KMS-11 (cell line): ENCODE results near the gene FAM83D.

ENCODE experiments used
- H2AFZ ChIP-seq: fragments of 200-600 bp; sonication (generic); 2 replicates; pipeline ENCODE4 v1.6.1; 2016; ENCODE audit warnings: antibody characterized with exemption, mixed run types, low read depth
- H3K27ac ChIP-seq: fragments of 200-600 bp; sonication (generic); 2 replicates; pipeline ENCODE4 v1.6.1; 2016; ENCODE audit warnings: mild to moderate bottlenecking, mixed run types
- H3K27me3 ChIP-seq: fragments of 200-600 bp; sonication (generic); 2 replicates; pipeline ENCODE4 v1.6.1; 2017; ENCODE audit warnings: mild to moderate bottlenecking, low read depth, mixed run types, moderate library complexity; ENCODE audit not compliant: insufficient read depth
- H3K36me3 ChIP-seq: fragments of 200-600 bp; sonication (generic); 2 replicates; pipeline ENCODE4 v1.6.1; 2017; ENCODE audit warnings: mild to moderate bottlenecking, mixed run types; ENCODE audit not compliant: insufficient read depth
- H3K4me1 ChIP-seq: fragments of 200-600 bp; sonication (generic); 2 replicates; pipeline ENCODE4 v1.6.1; 2016; ENCODE audit warnings: mild to moderate bottlenecking, low read depth, mixed run types; ENCODE audit not compliant: poor library complexity, severe bottlenecking
- H3K4me2 ChIP-seq: fragments of 200-600 bp; sonication (generic); 2 replicates; pipeline ENCODE4 v1.7.0; 2016; ENCODE audit warnings: mild to moderate bottlenecking, mixed run types
- H3K4me3 ChIP-seq: fragments of 200-600 bp; sonication (generic); IDR thresholded peaks from 2 replicates; pipeline ENCODE4 v1.6.1; 2017; ENCODE audit warnings: low read depth, low read length, mixed read lengths; ENCODE audit not compliant: insufficient read depth
- H3K79me2 ChIP-seq: fragments of 200-600 bp; sonication (generic); 2 replicates; pipeline ENCODE4 v1.6.1; 2016; ENCODE audit warnings: low read depth, mixed run types; ENCODE audit not compliant: insufficient read depth
- H3K9ac ChIP-seq: fragments of 200-600 bp; sonication (generic); 2 replicates; pipeline ENCODE4 v1.6.1; 2016; ENCODE audit warnings: mild to moderate bottlenecking, mixed run types
- H4K20me1 ChIP-seq: fragments of 200-600 bp; sonication (generic); 2 replicates; pipeline ENCODE4 v1.6.1; 2016; ENCODE audit warnings: mild to moderate bottlenecking, mixed run types; ENCODE audit not compliant: insufficient read depth
- TF ChIP-seq, protein P1 (sequence below): fragments of 200-600 bp; sonication (generic); conservative IDR thresholded peaks from 2 replicates; pipeline ENCODE4 v1.6.1; 2017; ENCODE audit warnings: low read depth, mild to moderate bottlenecking, antibody characterized with exemption, low read length, moderate library complexity, mixed read lengths

The FAM83D gene

DNA sequence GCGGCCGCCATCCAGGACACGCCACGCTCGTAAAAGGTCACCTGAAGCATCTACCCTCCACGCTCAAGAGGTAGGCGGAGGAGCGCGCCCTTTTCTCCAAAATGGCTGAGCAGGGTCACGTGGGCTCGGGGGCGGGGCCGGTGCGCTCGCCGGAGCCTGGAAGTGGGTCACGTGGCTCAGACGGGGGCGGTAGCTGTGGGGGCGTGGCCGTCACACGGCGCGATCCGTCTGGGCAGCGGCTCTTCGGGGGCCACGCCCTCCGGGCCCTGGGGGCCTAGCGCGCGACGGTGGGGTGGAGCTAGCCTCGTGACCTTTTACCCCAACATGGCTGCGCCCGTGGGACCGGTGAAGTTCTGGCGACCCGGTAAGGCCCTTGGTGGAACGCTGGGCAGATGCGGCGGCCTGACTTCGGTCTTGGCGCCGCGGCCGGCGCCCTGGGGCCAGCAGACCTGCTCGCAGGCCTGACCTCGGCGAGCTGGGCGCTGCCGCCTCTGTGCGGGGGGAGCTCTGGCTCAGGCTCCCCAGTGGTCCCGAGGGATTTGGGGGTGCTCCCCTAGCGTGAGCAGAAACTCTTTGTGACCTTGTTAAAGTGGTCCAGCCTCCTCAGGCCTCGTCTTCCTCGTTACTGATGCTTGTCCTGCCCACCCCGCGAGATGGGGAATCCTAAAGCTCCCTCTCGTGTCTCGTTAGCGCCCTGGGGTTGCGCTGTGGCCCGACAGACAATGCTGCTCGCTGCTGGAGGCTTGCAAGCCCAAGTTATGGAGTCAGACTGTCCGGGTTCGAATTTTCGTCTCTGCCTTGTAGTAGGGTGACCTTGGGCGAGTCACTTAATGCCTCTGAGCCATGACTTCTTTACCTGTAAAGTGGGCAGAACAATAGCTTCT, 36.1 kb downstream of the FAM83D start, which contains the start of gene DHX35:
TSS of gene DHX35 (plus strand) at position 301 of the 884 bp plus-strand sequence. CDS start at position 325, 24 bp downstream.
- Histone ChIP-seq H3K4me1 (peaks cover 22% of the 10 kb centered on the region), H3K4me3 (peak within 1 kb of the TSS; percentile 70), H3K9ac (peak within 1 kb of the TSS; percentile 77), H3K4me2 (peak within 1 kb of the TSS; percentile 71), H2AFZ (peak within 1 kb of the TSS; percentile 85), H3K79me2 (peaks cover 27% of the 10 kb centered on the region), H3K27me3 (no peaks in the 10 kb centered on the region), H3K27ac (peak within 1 kb of the TSS; percentile 69), H4K20me1 (no peaks in the 10 kb centered on the region), H3K36me3 (no peaks in the 10 kb centered on the region)
- TF ChIP-seq, protein P1, sequence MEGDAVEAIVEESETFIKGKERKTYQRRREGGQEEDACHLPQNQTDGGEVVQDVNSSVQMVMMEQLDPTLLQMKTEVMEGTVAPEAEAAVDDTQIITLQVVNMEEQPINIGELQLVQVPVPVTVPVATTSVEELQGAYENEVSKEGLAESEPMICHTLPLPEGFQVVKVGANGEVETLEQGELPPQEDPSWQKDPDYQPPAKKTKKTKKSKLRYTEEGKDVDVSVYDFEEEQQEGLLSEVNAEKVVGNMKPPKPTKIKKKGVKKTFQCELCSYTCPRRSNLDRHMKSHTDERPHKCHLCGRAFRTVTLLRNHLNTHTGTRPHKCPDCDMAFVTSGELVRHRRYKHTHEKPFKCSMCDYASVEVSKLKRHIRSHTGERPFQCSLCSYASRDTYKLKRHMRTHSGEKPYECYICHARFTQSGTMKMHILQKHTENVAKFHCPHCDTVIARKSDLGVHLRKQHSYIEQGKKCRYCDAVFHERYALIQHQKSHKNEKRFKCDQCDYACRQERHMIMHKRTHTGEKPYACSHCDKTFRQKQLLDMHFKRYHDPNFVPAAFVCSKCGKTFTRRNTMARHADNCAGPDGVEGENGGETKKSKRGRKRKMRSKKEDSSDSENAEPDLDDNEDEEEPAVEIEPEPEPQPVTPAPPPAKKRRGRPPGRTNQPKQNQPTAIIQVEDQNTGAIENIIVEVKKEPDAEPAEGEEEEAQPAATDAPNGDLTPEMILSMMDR: no peak; the same call in 1 of the 2 replicates

DNA sequence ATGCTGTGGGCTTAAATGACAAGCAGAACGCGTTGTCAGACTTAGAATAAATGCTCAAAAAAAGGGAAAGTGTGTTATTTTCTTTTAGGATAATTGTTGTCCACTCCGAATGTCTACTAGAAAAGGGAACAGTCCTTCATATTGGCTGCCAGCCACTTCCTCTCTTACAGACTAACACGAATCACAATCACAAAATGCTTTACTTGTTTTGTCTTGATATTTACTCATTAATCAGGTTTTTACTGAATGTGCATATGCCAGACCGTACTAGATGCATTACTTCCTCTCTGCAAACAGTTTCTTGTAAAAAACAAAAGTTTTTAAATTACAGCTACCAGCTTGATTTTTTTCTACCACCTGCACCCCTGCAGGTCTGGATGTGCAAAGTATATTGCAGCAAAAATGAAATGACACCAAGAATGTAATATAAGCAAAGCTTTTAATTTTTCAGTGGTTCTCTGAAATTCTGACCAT, 36.7 kb downstream of the FAM83D start:
- no peaks in the 10 kb centered on the region for H3K36me3 ChIP-seq
- peak overlapping the region; percentile 72 for H2AFZ ChIP-seq
- no peaks in the 10 kb centered on the region for H3K27me3 ChIP-seq
- TF ChIP-seq, protein P1: no peak
- H4K20me1 ChIP-seq: no peaks in the 10 kb centered on the region
- H3K27ac ChIP-seq: peak overlapping the region; percentile 69
- H3K9ac ChIP-seq: peak overlapping the region; percentile 77; the same call in 1 of the 2 replicates
- peaks cover 27% of the 10 kb centered on the region for H3K79me2 ChIP-seq
- H3K4me1 ChIP-seq: peaks cover 22% of the 10 kb centered on the region
- peak overlapping the region; percentile 70 for H3K4me3 ChIP-seq
- H3K4me2 ChIP-seq: peak overlapping the region; percentile 63

DNA sequence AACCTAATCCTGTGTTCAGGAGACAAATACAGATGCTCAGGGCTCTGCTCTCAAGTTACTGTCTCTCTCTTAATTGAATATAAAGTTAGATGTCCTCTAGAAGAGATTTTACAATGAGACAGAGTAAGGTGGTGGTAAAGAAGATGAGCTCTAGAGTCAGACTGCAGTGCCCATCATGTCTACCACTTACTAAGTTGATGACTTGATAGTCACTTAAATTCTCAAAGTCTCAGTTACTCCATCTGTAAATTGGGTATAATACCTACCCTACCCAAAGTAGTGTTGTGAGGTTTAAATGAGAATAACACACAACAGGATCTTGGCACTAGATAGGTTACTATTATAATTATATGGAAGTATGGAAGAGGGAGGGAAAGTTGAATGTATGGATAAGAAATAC, 37.5 kb downstream of the FAM83D start:
- no peak overlapping the region for H2AFZ ChIP-seq
- H3K4me2 ChIP-seq: peak overlapping the region; percentile 63; the same call in 1 of the 2 replicates
- no peak overlapping the region for H3K27ac ChIP-seq
- peaks cover 22% of the 10 kb centered on the region for H3K4me1 ChIP-seq
- peaks cover 27% of the 10 kb centered on the region for H3K79me2 ChIP-seq
- no peaks in the 10 kb centered on the region for H4K20me1 ChIP-seq
- no peak overlapping the region for H3K9ac ChIP-seq
- no peak overlapping the region for H3K4me3 ChIP-seq
- no peaks in the 10 kb centered on the region for H3K27me3 ChIP-seq
- TF ChIP-seq, protein P1: no peak
- H3K36me3 ChIP-seq: no peaks in the 10 kb centered on the region

DNA sequence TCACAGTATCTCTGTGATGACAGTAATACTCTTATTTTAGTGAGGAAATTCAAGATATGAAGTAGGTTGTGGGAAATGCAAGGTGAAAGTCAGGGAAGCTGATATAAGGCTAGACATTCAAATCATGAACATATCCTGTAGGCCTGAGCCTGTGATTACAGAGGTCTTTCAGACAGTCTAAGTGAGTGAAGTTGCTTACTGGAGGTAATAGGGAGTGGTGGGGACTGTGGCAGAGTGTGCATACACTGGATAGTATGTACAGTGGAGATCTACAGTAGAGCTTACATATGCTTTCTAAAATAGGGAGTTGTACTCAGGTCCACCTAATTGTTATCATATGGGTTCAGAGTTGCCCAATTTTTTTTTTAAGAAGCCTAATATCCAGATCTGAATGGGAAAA, 39.0 kb downstream of the FAM83D start:
- H2AFZ ChIP-seq: no peak overlapping the region
- H3K4me1 ChIP-seq: peaks cover 22% of the 10 kb centered on the region
- H3K36me3 ChIP-seq: no peaks in the 10 kb centered on the region
- H3K9ac ChIP-seq: no peak overlapping the region
- no peak overlapping the region for H3K4me2 ChIP-seq
- H3K27ac ChIP-seq: no peak overlapping the region
- peaks cover 27% of the 10 kb centered on the region for H3K79me2 ChIP-seq
- no peak overlapping the region for H3K4me3 ChIP-seq
- TF ChIP-seq, protein P1: no peak
- H3K27me3 ChIP-seq: no peaks in the 10 kb centered on the region
- H4K20me1 ChIP-seq: no peaks in the 10 kb centered on the region
